Effector CD4-positive, alpha-beta T cell (primary cell): Measurements from ENCODE around the gene MVB12B.
A peak's percentile ranks its signal among the peaks of the same experiment; 100 is the strongest.
"Not testable (repeated sequence)": the region's sequence is repeated elsewhere in the genome, so short reads cannot be mapped to it uniquely, and the experiment has no call there.

Source experiments
- DNase-seq: peaks from one replicate; pipeline ENCODE4 v3.0.0-alpha.2; 2020
- total RNA-seq: gene quantifications from one replicate; lab custom pipeline; 2026; lab: John Stamatoyannopoulos, UW

Gene MVB12B
- 6.8 reads per million, percentile 25 among the genes with 10 or more reads in this experiment for total RNA-seq

DNA sequence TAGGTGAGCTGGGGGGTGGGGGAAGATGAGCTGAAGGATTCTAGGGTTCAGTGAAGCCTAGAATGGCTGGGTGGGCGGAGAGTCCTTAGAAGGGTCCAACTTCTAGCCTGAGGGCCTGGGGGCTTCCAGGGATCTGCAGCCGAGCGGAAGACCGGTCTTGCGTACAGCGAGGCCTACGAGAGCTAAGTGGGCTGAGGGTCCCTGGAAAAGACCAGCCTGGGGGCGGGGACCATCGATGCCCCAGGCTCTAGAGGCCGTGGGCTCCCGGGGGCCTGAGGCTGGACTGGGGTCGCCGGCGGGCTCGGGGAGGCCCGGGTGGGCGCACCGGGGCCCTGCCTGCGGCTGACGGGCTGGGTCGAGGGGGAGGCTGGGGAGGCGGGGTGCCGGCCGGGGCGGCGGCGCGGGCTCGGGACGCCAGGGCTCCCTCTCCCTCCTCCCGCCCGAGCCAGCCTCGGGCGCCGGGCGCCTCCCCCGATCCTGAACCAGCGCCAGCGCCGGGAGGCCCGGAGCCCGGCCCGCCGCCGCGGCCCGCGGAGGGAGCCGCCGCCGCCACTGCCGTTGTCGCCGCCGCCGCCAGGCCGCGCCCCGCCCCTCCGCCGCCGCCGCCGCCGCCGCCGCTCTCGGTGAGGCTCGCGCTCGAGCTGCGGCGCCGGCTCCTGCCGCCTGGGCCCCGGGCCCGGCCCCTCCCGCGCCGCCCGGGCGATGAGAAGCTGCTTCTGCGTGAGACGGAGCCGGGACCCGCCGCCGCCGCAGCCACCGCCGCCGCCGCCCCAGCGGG, at the start of gene MVB12B:
TSS of gene MVB12B (plus strand) at position 602 of the 778 bp plus-strand sequence. CDS start at position 703, 101 bp downstream.
- DNase-seq: peak; percentile 36

DNA sequence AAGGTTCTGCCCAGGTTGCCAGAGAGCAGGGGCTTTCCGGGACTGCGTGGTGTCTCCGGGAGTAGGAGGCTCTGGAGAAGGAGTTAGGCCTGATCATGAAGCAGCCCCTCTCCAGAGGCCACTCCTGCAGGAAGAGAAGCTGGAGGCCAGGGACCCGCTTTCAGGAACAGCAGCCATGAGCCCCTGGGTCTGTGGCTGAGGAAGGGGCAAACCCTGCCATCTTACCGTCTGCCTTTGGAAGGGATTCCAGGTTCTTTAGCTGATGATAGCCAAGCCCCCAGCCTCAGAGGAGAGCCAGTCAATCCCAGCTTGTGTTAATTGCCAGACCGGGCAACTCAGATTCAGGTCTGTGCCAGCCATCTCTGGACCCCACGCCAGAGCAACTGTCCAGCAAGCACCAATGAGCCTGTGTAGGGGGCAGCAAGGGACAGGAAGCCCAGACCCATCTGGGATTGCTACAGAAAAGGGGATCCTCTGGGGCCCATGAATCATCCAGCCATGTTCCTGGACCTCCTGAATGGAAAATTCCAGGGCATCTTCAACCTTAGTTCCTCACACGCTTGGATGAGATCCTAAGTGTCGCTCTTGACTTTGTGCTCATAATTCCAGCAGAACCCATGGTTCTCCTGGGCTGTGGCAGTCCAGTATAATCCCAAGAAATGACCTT, 42.7 kb upstream of the MVB12B start:
- DNase-seq: no peak

DNA sequence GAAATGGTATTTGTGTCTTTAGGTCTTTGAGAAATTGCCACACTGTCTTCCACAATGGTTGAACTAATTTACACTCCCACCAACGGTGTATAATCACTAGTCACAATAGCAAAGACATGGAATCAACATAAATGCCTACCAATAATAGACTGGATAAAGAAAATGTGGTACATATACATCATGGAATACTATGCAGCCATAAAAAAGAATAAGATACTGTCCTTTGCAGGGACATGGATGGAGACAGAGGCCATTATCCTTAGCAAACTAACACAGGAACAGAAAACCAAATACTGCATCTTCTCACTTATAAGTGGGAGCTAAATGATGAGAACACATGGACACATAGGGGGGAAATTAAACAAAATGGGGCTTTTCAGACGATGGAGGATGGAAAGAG, 41.0 kb upstream of the MVB12B start:
- DNase-seq: not testable (repeated sequence)

GRCh38 chr9:126287166-126287866, 39.3 kb upstream of the MVB12B start:
- DNase-seq: no peak

DNA sequence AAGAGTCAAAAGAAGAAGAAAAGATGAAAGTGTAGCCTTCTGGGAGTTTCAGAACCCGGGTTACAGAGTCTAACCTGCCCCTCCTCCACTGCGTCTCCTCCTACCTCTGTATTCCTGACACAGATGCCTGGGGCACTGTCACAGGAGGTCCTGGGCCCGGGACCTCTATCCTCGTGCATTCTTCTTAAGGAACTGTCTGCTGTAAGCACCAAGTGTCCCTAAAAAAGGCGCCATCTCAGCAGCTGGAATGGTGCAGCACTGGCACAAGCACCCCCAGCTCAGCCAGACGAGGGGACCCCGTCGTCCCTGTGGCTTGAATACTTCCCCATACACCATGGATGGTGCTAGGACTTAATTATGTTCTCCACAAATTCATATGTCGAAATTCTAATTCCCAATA, 35.8 kb upstream of the MVB12B start:
- DNase-seq: no peak

DNA sequence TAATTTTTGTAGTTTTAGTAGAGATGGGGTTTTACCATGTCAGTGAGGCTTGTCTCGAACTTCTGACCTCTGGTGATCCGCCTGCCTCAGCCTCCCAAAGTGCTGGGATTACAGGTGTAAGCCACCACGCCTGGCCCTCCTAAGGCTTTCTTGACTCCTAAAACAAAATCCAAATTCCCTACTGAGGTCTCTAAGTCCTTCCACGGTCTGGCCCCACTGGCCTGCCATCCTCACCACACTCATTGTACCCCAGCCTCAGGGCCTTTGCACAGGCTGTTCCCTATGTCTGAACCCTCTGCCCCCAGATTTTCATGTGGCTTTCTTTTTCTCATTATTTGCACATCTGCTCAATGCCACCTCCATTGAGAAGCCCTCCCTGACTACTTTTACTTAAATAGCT, 34.7 kb upstream of the MVB12B start:
- no peak for DNase-seq

DNA sequence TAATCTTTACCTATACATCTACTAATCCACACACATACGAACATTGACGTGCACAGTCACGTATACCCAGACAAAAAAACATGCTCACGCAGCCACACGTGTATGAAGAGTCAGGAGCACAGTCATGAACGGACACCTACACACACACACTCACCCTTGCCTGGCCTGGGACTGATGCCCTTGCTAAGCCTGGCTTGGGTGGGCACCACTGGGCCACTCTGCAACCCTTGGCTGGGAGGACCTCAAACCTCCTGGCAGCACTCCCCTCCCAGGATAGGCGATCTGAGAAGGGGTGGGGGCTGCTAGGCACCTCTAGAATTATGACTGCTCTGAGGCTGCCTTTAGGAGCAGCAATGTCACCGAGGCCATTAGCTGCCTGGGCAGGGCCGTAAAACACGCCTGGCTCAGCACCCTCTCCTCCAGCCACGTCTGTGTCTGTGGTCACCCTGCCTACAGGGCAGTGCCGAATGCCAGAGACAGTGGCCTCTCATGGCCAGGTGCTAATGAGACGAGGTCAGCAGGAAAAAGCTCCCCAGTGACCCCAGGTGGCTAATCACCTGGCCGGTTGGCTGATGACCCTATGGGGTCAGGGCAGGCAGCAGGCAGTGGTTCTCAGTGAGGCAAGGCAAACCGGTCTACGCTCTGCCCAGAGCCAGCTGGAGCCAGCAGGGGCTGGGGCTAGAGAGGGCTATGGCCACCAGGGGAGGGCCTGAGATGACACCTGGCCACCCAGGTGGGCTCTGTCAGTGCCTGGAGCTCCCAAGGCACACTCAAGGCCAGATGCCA, 33.7 kb upstream of the MVB12B start:
- DNase-seq: no peak

- DNase-seq: no peak
Measured at GRCh38 chr9:126293522-126293889, 33.1 kb upstream of the MVB12B start.

- DNase-seq: no peak
Measured at GRCh38 chr9:126294331-126295081, 32.1 kb upstream of the MVB12B start.

DNA sequence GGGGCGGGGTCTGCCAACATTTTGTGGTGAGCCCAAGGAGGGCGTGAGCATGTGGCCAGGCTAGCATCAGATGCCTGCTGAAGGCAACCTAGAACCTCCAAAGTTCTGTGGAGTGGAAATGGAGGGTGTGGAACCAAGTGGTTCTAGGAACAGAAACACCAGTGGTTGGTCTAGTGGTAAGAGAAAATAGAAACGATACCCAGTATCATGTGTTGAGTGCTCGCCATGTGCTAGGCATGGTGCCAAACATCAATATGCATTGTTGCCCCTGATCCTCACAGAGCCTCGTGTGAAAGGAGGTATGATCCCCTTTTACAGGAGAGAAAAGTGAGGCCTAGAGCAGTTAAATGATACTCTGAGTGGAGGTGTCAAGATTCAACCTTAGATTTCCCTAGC, 31.5 kb upstream of the MVB12B start:
- DNase-seq: no peak

GRCh38 chr9:126295516-126295915, 31.1 kb upstream of the MVB12B start:
- DNase-seq: no peak

DNA sequence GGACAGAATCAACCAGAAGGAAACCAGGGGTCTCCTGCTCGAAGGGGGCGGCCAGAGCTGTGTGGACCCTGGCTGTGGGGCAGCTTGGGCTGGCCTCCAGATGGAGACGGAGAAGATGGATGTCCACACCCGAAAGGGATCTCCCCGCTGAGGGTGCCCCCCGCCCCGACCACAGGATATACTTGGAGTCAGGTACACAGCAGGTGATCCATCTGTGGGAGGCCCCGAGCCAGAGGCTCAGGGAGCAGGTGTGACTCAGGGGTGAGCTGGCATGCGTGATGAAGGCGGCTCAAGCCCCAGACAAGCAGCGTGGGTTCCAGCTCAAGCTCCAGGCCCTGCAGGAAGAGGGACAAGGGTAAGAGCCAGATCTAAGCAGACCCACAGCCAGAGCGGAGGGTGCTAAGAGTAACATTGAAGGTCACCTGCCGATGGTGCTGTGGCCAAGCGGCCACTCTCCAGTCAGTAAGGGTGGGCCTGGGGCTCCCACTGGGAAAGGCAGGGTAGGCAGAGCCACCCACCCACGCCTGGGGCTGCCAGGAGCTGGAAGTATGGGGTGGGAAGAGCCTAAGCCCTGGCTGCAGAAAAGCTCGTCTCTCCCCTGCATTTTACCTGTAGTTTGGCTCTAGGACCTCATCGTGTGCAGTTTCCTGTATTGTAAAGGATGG, 30.6 kb upstream of the MVB12B start:
- DNase-seq: no peak

GRCh38 chr9:126296687-126297086, 29.9 kb upstream of the MVB12B start:
- DNase-seq: no peak

DNA sequence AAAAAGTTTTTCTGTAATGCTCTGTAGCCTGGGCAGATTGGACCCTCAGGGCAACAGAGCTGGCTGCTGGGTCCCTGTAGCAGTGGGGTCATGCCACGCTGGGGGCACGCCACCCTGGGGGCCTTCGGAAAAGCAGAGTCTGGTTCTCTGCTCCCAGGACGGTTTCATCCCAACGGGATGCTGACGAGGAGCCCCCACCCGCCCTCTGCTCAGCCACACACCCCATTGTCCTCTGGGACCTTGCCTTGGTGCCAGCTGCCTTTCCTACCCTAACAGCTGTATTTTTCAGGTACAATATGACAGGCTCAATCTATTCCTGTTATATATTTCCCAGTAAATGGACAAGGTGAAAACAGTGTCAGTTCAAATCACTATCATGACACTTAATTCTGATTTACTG, 29.0 kb upstream of the MVB12B start:
- DNase-seq: no peak

DNA sequence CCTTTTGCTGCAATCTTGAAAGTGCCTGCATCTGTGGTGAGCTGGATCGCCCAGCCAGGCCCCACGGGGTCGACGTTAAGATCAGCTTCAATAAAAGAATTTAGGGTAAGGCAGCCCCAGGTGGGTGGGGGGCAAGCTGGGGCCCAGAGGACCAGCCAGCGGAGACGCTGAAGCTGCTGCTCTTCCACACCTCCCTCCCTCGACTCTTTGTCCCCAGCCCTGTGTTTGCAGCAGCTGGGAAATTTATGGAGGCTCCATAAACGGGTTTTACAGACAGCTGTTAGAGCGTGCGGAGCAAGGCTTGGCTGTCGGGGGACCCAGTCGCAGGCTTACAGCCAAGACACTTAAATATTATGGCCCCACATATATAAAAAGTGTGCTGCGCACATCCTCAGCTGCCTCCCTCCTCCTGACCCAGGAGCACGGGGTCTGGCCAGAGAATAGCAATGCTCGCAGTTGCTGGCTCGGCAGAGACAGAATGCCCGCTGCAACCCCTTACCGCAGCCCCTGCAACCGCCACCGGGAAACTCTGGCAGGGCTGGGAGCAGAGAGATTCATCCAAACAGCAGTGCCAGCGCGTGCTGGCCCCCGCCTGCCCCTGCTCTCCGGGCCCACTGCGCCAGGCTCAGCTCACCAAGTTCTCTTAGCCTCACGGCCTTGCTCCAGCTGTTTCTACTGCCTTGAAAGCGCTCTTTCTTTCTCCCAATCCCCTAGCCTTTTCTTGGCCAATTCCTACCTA, 28.4 kb upstream of the MVB12B start:
- DNase-seq: no peak

DNA sequence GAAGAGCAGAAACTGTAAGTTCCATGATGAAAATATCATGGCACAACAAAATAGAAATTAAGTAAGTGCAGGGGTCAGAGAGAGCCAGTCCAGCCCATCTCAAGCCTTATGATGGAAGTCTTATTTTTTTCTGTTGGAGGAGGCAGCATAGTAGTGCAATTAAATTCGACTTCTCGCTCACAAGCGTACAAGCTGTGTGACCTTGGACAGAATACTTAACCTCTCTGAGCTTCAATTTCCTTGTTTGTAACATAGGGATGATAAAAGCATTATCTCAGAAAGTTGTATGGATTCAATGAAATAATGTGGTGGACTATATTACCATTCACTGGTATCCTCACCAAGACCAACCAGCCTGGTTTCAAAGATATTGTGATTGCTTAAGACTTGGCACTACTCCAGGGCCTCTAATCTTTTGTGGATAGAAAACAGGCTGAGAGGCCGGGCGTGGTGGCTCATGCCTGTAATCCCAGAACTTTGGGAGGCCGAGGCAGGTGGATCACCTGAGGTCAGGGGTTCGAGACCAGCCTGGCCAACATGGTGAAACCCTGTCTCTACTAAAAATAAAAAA, 26.8 kb upstream of the MVB12B start:
- DNase-seq: no peak

GRCh38 chr9:126301196-126301595, 25.4 kb upstream of the MVB12B start:
- DNase-seq: no peak

DNA sequence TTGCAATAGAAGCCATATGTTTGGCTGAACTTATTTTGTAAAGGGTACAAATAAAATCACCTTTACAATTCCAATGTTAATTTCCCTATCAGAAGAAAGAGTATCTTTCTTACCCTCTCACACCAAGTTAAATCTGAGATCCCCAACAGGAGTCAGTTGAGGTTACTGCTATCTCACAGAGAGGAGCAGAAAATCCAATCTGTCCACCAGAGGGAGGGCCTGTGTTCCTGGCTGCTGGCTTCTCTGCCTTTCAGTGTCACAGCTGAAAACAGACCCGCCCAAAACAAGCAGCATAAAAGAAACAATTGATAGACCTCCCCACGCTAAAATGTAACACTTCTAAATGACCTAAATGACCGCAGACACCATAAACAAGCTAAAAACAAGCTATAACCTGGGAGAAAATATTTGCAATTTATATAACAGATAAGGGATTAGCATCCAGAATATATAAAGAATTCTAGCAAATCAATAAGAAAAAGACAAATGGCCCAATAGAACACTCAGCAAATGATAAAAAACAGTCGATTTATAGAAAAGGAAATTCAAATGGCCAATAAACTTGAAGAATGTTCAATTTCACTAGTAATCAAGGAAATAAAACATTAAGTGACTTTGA, 24.5 kb upstream of the MVB12B start:
- peak; percentile 23 for DNase-seq

- no peak for DNase-seq
Measured at GRCh38 chr9:126302730-126303129, 23.9 kb upstream of the MVB12B start.

- DNase-seq: no peak
Measured at GRCh38 chr9:126303488-126303887, 23.1 kb upstream of the MVB12B start.
